Activated B cell treated with CpG ODN at 0.5 μM for 24 hours (primary cell): ENCODE measurements around the gene CRIP3. TPM values are rescaled to one million over a fixed set of nuclear protein-coding genes. Genes with fewer than 3 reads are reported as not detected.

Experiments used
- ATAC-seq: fragments of 200-7000 bp; cut with Tn5 transposase; one replicate; pipeline ENCODE4 v1.10.0; 2021; ENCODE audit warnings: low read depth, mild to moderate bottlenecking, moderate library complexity
- CTCF ChIA-PET: fragments of 350-600 bp; sonication (Branson Sonifier 250); formaldehyde crosslinking; loops from one replicate; lab custom pipeline; 2021; ENCODE audit warnings: antibody characterized with exemption; lab: Charles Lee
- POLR2A ChIA-PET: fragments of 350-600 bp; sonication (Branson Sonifier 250); formaldehyde crosslinking; loops from one replicate; lab custom pipeline; 2021; ENCODE audit warnings: antibody characterized with exemption; lab: Charles Lee
- DNase-seq: peaks from one replicate; pipeline ENCODE4 v3.0.0; 2022
- H3K27ac Mint-ChIP-seq: one replicate; pipeline ENCODE4 v1.8.0; 2020; ENCODE audit warnings: mixed read lengths
- H3K27me3 Mint-ChIP-seq: one replicate; pipeline ENCODE4 v1.8.0; 2021; ENCODE audit warnings: mixed read lengths
- H3K36me3 Mint-ChIP-seq: one replicate; pipeline ENCODE4 v1.8.0; 2021; ENCODE audit warnings: low read depth, mixed read lengths
- H3K4me1 Mint-ChIP-seq: one replicate; pipeline ENCODE4 v1.8.0; 2021; ENCODE audit warnings: mixed read lengths
- H3K4me3 Mint-ChIP-seq: one replicate; pipeline ENCODE4 v1.8.0; 2020; ENCODE audit warnings: mild to moderate bottlenecking, mixed read lengths
- H3K9me3 Mint-ChIP-seq: one replicate; pipeline ENCODE4 v1.8.0; 2020; ENCODE audit warnings: mixed read lengths
- CTCF ChIP-seq: fragments of 200-600 bp; IDR thresholded peaks from one replicate; pipeline ENCODE4 v1.8.0; 2022; ENCODE audit warnings: antibody characterized with exemption, mild to moderate bottlenecking
- intact Hi-C: fragments of 100-400 bp; cut with micrococcal nuclease; formaldehyde crosslinking; loops from one replicate; pipeline ENCODE4 v1.15.1; 2024
- total RNA-seq: library from RNA; stranded (reverse); gene quantifications from 2 replicates; pipeline ENCODE4 v1.2.3, GENCODE V29; 2022

Gene CRIP3
- total RNA-seq, 1 donor from 2014 or later = 49.9 TPM

- no peak for ATAC-seq
- Mint-ChIP-seq H3K9me3 (no peaks in the 10 kb centered on the region), H3K36me3 (no peaks in the 10 kb centered on the region), H3K4me1 (peaks cover 3% of the 10 kb centered on the region), H3K4me3 (no peak overlapping the region), H3K27me3 (peaks cover 11% of the 10 kb centered on the region), H3K27ac (no peak overlapping the region)
- no peak for TF ChIP-seq CTCF
- CTCF ChIA-PET = interaction anchor here (1.0 kb wide), 1 partner anchor 17 kb away, joined by 3 read pairs; the partner anchor contains the start of gene CRIP3
- intact Hi-C loops = no loop called here
- DNase-seq = no peak
- POLR2A ChIA-PET = no interaction called here
Measured at GRCh38 chr6:43291708-43292107, 16.9 kb downstream of the CRIP3 start.

- ChIA-PET CTCF (no interaction called here), POLR2A (no interaction called here)
- no peak for TF ChIP-seq CTCF
- intact Hi-C loops = no loop called here
- Mint-ChIP-seq H3K4me3 (no peak overlapping the region), H3K27me3 (peaks cover 15% of the 10 kb centered on the region), H3K4me1 (peaks cover 3% of the 10 kb centered on the region), H3K9me3 (no peaks in the 10 kb centered on the region), H3K27ac (no peak overlapping the region), H3K36me3 (no peaks in the 10 kb centered on the region)
- DNase-seq = no peak
- ATAC-seq = no peak
Measured at GRCh38 chr6:43290905-43291355, 17.7 kb downstream of the CRIP3 start.

- Mint-ChIP-seq H3K27me3 (peaks cover 20% of the 10 kb centered on the region), H3K36me3 (no peaks in the 10 kb centered on the region), H3K9me3 (no peaks in the 10 kb centered on the region), H3K4me3 (no peak overlapping the region), H3K27ac (no peak overlapping the region), H3K4me1 (peaks cover 6% of the 10 kb centered on the region)
- ChIA-PET POLR2A (interaction anchor here (0.8 kb wide), 1 partner anchor 17 kb away, joined by 3 read pairs; no protein-coding TSS in a partner anchor), CTCF (no interaction called here)
- TF ChIP-seq CTCF = no peak
- DNase-seq (no peak), ATAC-seq (no peak)
- intact Hi-C loops = no loop called here
Measured at GRCh38 chr6:43290339-43290904, 18.2 kb downstream of the CRIP3 start.

- peak overlapping the region; percentile 36 for H3K27ac Mint-ChIP-seq
- no peaks in the 10 kb centered on the region for H3K9me3 Mint-ChIP-seq
- peaks cover 7% of the 10 kb centered on the region for H3K4me1 Mint-ChIP-seq
- POLR2A ChIA-PET = interaction anchor here (0.6 to 1.5 kb wide), 2 partner anchors 17 to 74 kb away, joined by 3 read pairs; no protein-coding TSS in a partner anchor
- DNase-seq (no peak), ATAC-seq (peak; percentile 45)
- no peaks in the 10 kb centered on the region for H3K36me3 Mint-ChIP-seq
- no peak for TF ChIP-seq CTCF
- peaks cover 24% of the 10 kb centered on the region for H3K27me3 Mint-ChIP-seq
- CTCF ChIA-PET = interaction anchor here (0.6 kb wide), 1 partner anchor 139 kb away, joined by 4 read pairs; no protein-coding TSS in a partner anchor
- intact Hi-C loops = no loop called here
- no peak overlapping the region for H3K4me3 Mint-ChIP-seq
Measured at GRCh38 chr6:43287717-43288679, 20.6 kb downstream of the CRIP3 start.
